SHP77 treated with DMSO at 0.1 percent for 48 hours (cell line): ENCODE results near the gene ADAMTSL3.
"Not testable (repeated sequence)": the region's sequence is repeated elsewhere in the genome, so short reads cannot be mapped to it uniquely, and the experiment has no call there.

Experiments
- DNase-seq: peaks from one replicate; lab custom pipeline; 2025; lab: John Stamatoyannopoulos, UW

The ADAMTSL3 gene

DNA sequence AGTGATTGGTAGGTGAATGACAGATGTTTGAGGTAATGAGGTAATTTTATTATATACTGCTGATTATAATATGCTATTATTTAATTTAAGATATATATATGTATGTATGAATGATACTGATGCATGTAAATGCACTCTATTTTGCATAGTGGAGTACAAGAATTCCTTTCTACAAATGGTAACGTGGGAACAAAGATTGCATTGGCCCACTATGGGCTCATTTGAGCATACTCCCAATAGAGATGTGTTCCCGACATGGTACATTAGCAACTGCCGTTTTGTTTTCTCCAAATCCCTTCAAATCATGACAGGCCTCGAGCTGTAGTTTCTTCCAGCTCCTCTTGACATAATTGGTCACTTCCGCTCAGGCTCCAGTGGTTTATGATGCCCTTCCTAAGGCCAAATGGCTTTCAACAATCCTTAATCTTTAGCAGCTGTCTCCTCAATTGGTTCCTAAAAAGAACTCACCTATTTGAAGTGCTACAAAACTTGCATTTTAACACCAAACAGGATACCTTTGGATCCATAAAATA is 266.1 kb downstream of the ADAMTSL3 start:
- DNase-seq, result no peak

DNA sequence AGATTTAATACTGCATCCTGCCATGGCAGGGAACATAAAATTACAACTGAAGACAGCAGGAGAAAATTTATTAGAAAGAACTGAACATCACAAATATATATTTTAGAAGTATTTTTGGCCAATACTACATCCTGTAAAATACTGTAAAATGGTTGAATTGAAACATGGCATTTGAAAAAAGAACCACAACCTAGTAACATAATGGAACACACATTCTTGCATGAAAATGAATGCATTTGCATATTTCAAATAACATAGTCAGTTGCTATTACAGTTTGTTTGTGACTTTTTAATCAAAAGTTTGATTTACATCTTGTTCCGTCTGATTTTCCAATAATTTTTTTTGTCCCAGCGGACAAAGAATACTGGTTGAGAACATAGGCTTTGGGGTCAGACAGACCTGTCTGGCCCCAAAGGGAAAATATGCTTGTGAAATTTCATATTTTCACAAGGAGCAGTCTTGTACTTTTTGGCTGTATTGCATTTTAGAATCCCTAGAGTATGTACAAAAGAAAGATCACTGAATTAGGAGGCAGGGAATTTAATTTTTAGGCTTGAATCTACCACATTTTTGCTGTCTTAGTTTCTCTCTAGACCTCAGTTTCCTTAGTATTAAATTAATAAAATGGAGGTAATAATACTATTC is 268.8 kb downstream of the ADAMTSL3 start:
- no peak for DNase-seq

DNA sequence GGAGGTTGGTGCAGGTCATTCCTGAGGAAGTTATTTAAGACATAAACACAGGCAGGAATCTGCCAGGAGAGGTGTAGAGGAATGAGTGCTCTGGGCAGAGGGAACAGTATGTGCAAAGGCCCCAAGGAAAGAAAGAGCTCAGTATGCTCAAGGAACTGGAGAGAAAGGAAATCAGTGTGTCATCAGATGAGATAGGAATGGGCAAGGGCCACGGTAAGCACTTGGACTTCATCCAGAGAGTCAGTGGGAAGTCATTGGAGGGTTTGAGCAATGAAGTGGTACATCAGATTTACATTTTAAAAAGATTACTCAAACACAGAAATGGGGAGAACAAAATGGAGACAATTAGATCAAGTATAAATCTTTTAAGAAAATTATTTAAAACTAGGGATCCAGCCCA is 272.2 kb downstream of the ADAMTSL3 start:
- no peak for DNase-seq

DNA sequence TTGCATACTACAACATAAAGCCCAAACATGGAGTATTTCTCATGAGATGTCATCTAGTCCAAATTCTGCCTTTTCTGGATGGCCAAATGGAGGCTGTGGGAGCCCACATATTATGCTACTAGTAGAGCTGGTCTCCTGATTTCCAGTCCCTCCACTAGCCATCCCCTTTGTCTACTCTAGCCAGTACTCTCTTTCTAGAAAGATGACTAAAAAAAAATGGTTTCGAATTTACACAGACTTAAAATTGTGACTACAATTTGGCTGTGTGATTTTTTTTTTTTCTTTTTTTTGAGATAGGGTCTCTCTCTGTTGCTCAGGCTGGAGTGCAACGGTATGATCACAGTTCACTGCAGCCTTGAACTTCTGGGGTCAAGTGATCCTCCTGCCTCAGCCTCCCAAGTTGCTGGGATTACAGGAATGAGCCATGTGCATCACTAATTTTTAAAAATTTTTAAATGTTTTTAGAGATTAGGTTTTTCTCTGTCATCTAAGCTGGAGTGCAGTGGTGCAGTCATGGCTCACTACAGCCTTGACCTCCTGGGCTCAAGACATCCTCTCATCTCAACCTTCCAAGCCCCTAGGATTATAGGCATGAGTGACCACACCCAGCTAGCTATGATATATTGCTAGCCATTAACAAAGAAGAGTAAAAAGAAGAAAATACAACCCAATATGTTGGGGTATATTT is 273.9 kb downstream of the ADAMTSL3 start:
- no peak for DNase-seq

DNA sequence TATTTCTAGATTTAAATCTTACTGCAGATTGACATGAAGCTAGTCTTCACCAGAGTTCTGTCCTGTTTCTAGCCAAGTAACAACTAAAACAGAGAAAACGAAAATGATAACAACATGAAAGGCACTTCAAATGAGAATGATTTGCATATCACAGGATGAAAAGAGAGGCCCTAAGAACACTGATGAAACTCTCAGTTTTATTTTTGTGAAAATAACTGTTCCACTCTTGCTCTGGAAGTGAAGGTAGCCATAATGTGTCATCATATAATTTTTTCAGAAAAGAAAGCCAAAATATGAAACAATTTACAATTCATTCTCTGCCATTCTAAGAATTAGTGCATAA is 274.4 kb downstream of the ADAMTSL3 start:
- DNase-seq, result no peak

DNA sequence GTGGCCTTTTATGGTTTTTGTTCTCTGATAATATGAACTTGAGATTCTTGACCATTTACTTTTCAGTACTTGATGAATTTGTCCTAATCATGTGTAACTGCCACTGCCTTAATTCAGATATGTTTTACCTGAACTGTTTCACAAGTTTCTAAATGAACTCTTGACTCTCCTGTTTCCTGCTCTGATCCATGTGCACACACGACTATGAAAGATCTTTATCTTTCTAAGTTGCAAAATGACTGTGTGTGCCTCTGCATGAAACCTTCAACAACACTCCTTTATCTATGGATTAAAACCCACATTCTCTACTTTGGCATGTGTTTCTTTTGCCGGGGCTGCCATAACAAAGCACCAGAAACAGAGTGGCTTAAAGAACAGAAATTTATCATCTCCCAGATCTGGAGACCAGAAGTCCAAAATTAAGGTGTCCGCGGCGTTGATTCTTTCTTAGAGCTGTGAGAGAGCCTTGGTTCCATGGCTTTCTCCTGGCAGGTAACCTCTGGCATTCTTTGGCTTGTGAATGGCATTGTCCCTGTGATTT is 275.0 kb downstream of the ADAMTSL3 start:
- no peak for DNase-seq

DNA sequence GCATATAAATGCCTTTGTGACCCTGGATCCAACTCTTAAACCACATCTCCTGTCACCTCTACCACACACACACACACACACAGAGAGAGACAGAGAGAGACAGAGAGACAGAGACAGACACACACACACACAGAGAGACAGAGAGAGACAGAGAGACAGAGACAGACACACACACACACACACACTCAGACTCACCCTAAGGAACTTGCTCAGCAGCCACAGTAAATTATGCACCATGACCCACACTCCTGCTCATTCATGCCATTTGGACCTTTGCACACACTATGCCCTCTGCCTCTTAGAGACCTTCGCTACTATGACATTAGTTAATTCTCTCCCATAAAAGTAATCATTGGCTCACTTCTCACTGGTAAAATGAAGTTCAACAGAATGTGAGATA is 275.7 kb downstream of the ADAMTSL3 start:
- DNase-seq, result no peak

DNA sequence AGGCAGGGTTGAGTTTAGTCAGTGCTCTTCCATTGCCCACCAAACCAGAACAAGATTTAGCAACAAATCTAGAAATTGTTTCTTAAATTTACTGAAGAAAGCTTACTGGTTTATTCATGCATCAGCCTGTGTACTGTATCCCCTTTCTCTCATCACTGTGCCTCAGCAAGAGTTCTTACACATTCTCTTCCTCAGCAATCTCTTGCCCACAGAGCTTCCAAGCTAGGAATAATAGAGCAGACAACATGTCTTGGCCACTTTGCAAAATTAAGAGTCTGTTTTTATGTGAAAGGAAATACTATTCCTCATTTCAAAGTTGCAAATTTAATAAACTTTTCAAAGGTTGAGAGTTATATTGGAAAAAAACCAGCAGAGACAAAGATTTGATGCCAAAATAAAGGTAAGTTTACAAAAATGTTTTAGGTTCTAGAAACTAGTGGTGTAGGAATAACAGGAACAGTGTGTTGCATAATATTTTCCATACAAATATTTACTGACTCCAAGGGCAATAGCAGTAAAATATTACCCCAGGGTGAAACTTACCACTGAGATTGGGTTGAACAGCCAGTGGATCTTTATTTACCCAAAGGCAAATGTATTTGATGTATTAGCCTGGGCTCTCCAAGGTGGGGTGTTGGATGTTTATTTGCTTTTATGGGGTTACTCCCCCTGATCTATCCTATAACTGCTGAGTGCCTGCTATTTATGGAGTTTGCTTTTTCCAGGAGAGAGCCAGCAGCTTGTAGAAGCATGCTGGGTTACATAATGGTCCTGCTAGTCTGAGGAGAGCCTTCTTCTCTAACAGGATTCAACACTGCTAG is 276.7 kb downstream of the ADAMTSL3 start:
- no peak for DNase-seq

DNA sequence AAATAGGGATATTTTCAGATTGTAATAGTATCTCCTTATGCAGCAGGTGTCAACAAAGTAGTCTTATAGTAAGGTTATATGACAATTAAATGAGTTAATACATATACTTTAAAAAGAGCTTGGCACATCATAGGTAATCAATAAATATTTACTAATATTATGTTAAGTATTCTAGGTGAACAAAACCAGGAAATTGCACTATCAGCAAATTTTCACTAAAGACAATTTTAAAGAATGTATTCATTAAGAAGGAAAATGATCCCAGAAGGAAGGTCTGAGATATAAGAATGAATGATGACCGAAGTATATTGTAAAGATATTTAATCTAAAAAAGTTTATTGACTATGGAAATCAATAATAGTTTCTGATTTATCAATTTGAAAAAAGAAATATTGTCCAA is 281.9 kb downstream of the ADAMTSL3 start:
- no peak for DNase-seq

DNA sequence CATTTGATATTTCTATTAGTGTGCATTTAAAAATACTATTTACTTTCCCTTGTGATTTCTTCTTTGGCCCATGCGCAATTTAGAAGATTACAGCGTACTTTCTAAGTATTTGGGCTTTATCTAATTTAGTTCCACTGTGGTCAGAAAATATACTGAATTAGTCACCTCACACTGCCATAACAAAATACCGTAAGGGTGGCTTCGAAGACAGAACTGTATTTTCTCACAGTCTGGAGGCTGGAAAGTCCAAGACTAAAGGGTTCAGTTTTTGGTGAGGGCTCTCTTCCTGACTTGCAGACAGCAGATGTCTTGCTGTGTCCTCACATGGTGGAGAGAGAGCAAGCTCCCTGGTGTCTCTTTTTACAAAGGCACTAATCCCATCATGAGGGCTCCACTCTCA is 286.2 kb downstream of the ADAMTSL3 start:
- no peak for DNase-seq

DNA sequence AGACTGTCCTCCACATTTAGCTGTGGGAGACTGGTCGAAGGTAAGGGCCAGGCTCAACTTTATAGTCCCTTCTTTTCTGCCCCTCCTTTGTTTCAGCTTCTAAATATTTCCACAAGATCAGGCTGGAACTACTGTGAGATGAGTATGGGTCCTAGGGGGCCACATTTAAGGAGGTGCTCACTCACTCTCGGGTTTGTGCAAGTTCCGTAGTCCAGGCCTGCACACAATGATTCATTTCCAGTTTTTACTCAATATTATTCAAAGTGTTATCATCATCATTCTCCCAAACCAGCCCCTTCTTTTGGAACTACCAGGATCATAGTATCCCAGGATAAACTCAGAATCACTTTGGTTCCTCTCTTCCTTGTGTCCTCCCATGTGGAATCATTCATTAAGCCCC is 289.1 kb downstream of the ADAMTSL3 start:
- no peak for DNase-seq

DNA sequence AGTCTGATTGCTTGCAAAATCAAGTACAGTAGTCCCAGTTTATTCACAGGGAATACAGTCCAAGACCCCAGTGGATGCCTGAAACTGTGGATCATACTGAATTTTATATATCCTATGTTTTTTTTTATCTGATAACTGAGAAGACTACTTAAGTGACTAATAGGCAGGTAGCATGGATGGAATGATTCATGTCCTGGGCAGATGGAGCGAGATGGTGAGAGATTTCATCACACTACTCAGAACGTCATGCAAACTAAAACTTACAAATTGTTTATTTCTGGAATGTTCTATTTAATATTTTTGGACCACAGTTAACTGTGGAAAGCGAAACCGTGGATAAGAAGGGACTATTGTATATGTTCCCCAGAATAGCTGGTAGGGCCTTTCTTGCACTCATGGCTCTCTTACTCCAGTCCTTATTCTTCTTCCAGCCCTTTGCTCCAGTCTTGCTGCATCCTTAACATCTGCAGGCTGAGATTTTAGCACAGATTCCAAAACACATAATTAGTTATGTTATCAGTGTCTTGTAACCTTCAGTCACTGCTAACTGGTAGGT is 290.0 kb downstream of the ADAMTSL3 start:
- no peak for DNase-seq

DNA sequence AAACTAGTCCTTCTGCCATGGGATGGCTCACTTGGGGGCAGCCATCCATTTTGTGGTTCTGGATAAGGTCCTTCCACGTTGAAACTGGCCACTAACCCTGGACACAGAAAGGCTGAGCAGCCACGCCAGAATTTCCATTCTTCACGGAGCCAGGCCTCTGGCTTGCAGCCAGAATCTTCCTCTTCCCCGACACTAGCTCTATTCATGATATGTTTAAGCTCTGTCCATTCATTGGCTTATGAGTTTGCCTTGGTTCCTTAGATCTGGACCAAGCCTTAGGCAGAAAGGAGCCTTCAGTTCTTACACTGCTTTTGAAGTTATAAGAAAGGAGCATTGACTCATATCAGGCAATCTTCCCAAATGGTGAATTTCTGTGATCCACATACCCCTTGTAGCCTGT is 293.2 kb downstream of the ADAMTSL3 start:
- no peak for DNase-seq

DNA sequence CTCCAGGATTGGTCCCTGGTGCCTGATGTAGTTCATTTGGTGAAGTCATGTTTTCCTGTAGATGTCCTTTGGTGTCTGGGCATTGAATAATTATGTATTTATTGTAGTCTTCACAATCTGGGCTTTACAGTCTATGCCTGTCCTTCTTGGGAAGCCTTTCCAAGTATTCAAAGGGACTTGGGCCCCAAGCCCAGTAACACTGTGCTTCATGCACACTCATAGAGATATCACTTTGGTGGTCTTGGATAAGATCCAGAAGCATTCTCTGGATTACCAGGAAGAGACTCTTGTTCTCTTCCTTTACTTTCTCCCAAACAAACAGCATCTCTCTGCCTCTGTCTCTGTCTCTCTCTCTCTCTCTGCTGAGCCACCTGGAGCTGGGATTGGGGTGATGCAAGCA is 300.6 kb downstream of the ADAMTSL3 start:
- DNase-seq, result no peak

DNA sequence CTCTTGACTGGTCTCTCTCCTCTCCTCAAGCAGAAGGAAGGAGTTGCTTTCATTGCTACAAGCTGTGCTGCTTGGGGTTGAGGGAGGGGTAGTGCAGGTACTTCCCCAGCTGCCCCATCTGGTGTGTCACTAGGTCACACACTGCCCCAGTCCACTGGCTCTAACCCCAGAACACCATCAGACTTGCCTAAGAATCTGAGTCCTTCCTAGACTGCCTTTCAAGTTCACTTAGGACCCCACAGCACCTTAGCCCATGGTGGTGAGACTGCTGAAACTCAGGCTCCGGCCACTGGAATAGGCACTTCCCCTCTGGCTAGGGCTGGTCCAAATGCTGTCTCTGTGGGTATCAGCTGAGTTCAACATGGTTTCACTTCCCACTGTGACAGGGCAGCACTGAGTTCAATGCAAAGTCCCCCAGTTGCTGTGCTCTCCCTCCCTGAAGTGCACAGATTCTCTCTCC is 301.9 kb downstream of the ADAMTSL3 start:
- no peak for DNase-seq

DNA sequence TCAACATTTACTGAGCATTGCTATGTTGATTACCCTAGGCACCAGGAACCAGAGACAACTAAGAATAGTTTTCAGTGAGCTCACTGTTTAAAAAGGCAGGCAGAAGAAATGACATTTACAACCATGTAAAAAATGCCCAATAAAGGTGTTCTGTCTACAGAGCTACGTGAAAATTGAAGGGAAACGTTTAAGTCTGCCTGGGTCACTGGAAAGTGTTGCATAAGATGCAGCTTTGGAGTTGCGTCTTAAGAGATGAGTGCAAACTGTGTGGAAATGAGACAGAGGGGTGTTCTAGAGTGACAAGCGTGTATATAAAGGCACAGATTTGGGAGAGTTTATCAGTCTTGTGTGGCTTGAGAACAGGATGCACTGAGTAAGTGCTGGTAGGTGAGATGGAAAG is 303.0 kb downstream of the ADAMTSL3 start:
- no peak for DNase-seq

DNA sequence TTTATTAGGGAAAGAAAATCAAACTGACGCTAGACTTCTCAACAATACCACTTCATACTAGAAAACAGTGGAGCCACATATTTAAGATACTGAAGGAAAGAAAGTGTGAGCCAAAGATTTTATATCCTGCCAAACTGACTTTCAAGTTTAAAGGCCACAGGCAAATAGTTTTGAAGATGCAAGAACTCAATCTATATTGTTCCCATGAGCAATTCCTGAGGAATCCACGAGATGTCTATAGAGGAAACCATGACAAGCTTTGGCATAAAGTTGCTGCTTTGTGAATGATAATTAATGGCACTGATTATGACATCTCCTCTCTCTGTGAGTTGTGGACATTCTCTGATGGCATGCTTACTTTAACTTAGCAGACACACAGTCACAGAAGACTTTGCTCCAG is 305.6 kb downstream of the ADAMTSL3 start:
- DNase-seq, result no peak

DNA sequence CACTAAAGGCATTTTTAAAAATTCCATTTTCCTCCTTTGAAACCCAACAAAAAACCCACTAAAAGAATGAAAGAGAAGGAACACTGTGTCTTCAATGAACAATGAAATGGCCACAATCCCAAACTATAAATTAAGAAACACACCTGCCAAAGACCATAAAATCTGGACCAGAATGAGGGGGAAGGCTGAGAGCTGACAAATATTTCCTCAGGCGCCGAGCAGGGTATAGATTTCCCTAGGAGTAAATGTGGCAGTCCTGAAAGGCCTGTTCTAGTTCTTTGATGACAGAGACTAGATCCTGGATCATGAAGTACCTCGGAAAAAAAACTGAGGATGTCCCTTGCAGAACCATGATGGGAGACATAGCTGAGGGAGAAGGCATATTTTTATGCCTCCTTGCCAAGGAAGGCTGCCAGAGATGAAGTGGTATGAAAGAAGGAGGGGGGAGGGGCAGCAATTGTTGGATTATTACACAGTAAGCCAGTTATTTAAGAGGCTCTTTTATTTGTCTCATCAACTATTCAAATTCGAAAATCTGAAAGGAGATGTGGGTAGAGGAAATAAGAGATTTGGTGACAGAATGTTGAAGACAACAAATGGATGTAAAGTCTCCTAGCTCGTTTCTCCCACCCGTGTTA is 306.4 kb downstream of the ADAMTSL3 start:
- no peak for DNase-seq

DNA sequence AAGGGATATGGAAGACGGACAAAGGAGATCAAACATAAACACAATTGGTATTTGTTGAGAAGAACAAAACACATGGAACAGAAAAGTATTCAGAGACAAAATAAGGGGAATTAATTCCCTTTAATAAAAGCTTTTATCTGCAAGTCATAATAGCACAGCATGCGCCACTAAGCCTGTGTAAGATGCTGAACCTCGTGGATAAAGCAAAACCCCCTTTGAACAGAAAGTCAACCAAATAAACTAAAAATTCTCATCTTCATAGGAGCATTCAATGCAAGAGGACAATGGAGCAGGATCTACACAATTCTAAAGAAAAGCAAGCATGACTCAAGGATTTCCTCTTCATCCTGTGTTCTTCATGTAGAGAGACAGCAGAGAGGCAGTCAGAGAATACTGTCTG is 307.4 kb downstream of the ADAMTSL3 start:
- DNase-seq, result no peak

DNA sequence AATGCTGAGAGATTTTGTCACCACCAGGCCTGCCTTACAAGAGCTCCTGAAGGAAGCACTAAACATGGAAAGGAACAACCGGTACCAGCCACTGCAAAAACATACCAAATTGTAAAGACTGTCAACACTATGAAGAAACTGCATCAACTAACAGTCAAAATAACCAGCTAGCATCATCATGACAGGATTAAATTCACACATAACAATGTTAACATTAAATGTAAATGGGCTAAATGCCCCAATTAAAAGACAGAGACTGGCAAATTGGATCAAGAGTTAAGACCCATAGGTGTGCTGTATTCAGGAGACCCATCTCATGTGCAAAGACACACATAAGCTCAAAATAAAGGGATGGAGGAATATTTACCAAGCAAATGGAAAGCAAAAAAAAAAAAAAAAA is 311.0 kb downstream of the ADAMTSL3 start:
- not testable (repeated sequence) for DNase-seq

DNA sequence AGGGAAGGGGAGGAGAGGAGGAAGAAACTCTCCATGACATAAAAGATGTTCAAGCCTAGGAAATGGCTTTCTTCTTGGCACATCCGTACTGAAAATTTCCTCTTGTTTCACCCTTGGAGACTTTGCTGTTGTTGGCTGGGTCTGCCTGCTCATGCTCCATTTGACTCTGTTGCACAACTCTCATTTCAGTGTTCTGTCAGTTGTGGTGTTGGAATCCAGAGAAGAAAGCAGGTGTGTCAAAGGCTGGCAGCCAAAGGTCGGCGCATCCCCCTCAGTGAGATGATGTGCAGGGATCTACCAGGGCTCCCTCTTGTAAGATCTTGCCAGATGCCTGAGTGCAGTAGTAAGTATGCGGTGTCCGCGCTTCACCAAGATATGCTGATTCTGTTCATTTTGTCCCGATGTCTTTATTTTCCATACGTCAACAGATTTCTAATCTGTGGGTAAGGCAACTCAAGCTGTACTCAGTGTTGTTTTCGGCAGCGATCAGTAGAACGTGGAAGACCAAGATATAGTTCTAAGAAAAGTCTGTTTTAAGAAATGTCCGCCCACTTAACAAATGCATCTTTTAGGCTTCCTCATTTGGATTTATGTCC is 316.5 kb downstream of the ADAMTSL3 start:
- DNase-seq, result no peak
